ENCODE results near the gene SLC31A1. TPM values are rescaled to one million over a fixed set of nuclear protein-coding genes. Genes with fewer than 3 reads are reported as not detected.

SLC31A1 gene
- total RNA-seq, 1 donor from 2014 or later = 8.1 TPM

GRCh38 chr9:113310538-113310937, 89.2 kb downstream of the SLC31A1 start:
- DNase-seq (ENCODE audit: low read depth) = no peak
- no peak overlapping the region for H3K4me3 ChIP-seq (ENCODE audit: low read depth, low read length)
- no peak for TF ChIP-seq CTCF (conservative IDR thresholded peaks at IDR 0.05; ENCODE audit: low read depth, low read length)

- no peak for TF ChIP-seq CTCF (conservative IDR thresholded peaks at IDR 0.05; ENCODE audit: low read depth, low read length)
- no peak overlapping the region for H3K4me3 ChIP-seq (ENCODE audit: low read depth, low read length)
- no peak for DNase-seq (ENCODE audit: low read depth)
Observed at GRCh38 chr9:113311961-113312360, 90.6 kb downstream of the SLC31A1 start.

DNA sequence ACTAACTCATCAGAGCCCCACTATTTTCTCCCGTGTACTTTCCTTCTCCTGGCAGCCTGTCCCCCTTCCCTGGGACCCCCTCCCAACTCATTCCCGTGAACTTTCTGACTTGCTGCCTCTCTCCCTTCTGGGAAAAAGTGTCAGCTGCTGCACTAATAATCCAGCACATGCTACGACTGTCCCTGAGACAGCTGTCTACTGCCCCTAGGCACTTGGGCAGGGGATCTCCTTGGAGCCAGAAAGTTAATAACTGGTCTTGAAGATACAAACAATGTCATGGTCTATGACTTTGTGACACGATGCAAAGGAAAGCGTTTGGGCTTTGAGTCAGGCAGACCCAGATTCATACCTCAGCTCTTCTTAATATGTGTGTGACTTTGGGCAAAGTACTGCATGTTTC, 91.9 kb downstream of the SLC31A1 start:
- no peak for TF ChIP-seq CTCF (conservative IDR thresholded peaks at IDR 0.05; ENCODE audit: low read depth, low read length)
- no peak for DNase-seq (ENCODE audit: low read depth)
- H3K4me3 ChIP-seq (ENCODE audit: low read depth, low read length) = no peak overlapping the region

Other genes starting within 250 kb of the SLC31A1 start
- gene ZNF883, start 209.4 kb upstream of the SLC31A1 start, total RNA-seq = 3.4 and 5.3 TPM in 2 replicates
- gene ZFP37, start 164.8 kb upstream of the SLC31A1 start, total RNA-seq = 0.58 and 0.94 TPM in 2 replicates
- gene SLC31A2, start 70.5 kb upstream of the SLC31A1 start, total RNA-seq = 3.7 and 4.8 TPM in 2 replicates
- 13.3 and 14.6 TPM in 2 replicates for gene FKBP15, start 267 bp upstream of the SLC31A1 start, total RNA-seq
- 30.5 and 44.6 TPM in 2 replicates for gene CDC26, start 54.0 kb downstream of the SLC31A1 start, total RNA-seq
- 29.1 and 43.8 TPM in 2 replicates for gene PRPF4, start 54.1 kb downstream of the SLC31A1 start, total RNA-seq
- 3.9 TPM in 1 of 2 replicates, not detected in the other for gene RNF183, start 81.8 kb downstream of the SLC31A1 start, total RNA-seq
- 0.14 and 0.35 TPM in 2 replicates for gene WDR31, start 118.7 kb downstream of the SLC31A1 start, total RNA-seq
- 8.8 and 15.2 TPM in 2 replicates for gene BSPRY, start 128.0 kb downstream of the SLC31A1 start, total RNA-seq
- 13.5 and 22.6 TPM in 2 replicates for gene HDHD3, start 155.4 kb downstream of the SLC31A1 start, total RNA-seq
- gene ALAD, start 179.7 kb downstream of the SLC31A1 start, total RNA-seq = 4.5 and 5.1 TPM in 2 replicates
- gene POLE3, start 189.1 kb downstream of the SLC31A1 start, total RNA-seq = 46.1 and 111 TPM in 2 replicates
- gene C9orf43, start 189.2 kb downstream of the SLC31A1 start, total RNA-seq = 0.22 TPM in 1 of 2 replicates, not detected in the other
- 66.9 and 79.2 TPM in 2 replicates for gene RGS3, start 242.2 kb downstream of the SLC31A1 start, total RNA-seq